Measurements from ENCODE around the gene OR6K6.

Gene OR6K6

GRCh38 chr1:158781104-158781503, 26.6 kb downstream of the OR6K6 start, which contains the start of gene OR6N2:
TSS of gene OR6N2 (minus strand) at chr1:158781204. CDS start at chr1:158777635, 3,569 bp downstream.
- in situ Hi-C loops (cut with HindIII; ENCODE audit: low pct_ligation_motif_present, low sequenced_read_pairs) = no loop called here
- Histone ChIP-seq H3K4me3 (ENCODE audit: low read depth, low read length) (no peak within 1 kb of the TSS), H3K36me3 (replicated peaks) (no peaks in the 10 kb centered on the region), H3K27me3 (replicated peaks) (no peaks in the 10 kb centered on the region), H3K27ac (no peak within 1 kb of the TSS)
- TF ChIP-seq CTCF (IDR thresholded peaks at IDR 0.05; ENCODE audit: low read depth, low read length, missing control alignments) = no peak
- no peak for DNase-seq

- DNase-seq = no peak
- H3K27ac ChIP-seq = no peak overlapping the region
Measured at GRCh38 chr1:158793604-158794003, 39.1 kb downstream of the OR6K6 start.

DNA sequence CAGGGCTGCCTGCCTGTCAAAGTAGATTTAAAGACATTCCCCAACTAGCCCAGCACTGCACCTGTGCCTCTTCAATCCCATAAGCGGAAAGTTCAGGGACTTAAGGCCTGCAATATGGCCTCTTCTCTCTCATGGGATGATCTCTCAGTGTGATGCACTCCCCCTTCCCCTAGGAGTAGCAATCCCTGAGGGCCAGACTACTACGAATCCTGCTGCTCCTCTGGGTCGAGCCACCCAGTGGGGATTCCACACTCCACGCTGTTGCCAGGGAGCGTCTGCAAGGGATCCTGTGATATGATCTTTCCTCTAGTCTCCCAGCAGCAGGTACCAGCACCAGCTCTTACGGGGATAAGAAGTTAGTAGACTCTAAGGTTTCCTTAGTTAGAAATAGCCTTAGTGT, 39.7 kb downstream of the OR6K6 start:
- no peaks in the 10 kb centered on the region for H3K27me3 ChIP-seq (replicated peaks)
- TF ChIP-seq CTCF (IDR thresholded peaks at IDR 0.05; ENCODE audit: low read depth, low read length, missing control alignments) = no peak
- H3K36me3 ChIP-seq (replicated peaks) = no peaks in the 10 kb centered on the region
- no peak overlapping the region for H3K4me3 ChIP-seq (ENCODE audit: low read depth, low read length)
- in situ Hi-C loops (cut with HindIII; ENCODE audit: low pct_ligation_motif_present, low sequenced_read_pairs) = no loop called here
- H3K27ac ChIP-seq = no peak overlapping the region
- no peak for DNase-seq

More at GRCh38 chr1:158793604-158794003, 39.1 kb downstream of the OR6K6 start:
- in situ Hi-C loops (cut with HindIII; ENCODE audit: low pct_ligation_motif_present, low sequenced_read_pairs) = no loop called here
- H3K4me3 ChIP-seq (ENCODE audit: low read depth, low read length) = no peak overlapping the region
- no peaks in the 10 kb centered on the region for H3K27me3 ChIP-seq (replicated peaks)
- no peak for TF ChIP-seq CTCF (IDR thresholded peaks at IDR 0.05; ENCODE audit: low read depth, low read length, missing control alignments)
- no peaks in the 10 kb centered on the region for H3K36me3 ChIP-seq (replicated peaks)

GRCh38 chr1:158798531-158798930, 44.0 kb downstream of the OR6K6 start:
- H3K36me3 ChIP-seq (replicated peaks) = no peaks in the 10 kb centered on the region
- H3K27me3 ChIP-seq (replicated peaks) = no peaks in the 10 kb centered on the region
- no peak for DNase-seq
- H3K27ac ChIP-seq = no peak overlapping the region
- no peak for TF ChIP-seq CTCF (IDR thresholded peaks at IDR 0.05; ENCODE audit: low read depth, low read length, missing control alignments)
- in situ Hi-C loops (cut with HindIII; ENCODE audit: low pct_ligation_motif_present, low sequenced_read_pairs) = no loop called here
- H3K4me3 ChIP-seq (ENCODE audit: low read depth, low read length) = no peak overlapping the region

GRCh38 chr1:158799689-158800088, 45.2 kb downstream of the OR6K6 start:
- in situ Hi-C loops (cut with HindIII; ENCODE audit: low pct_ligation_motif_present, low sequenced_read_pairs) = no loop called here
- no peak for TF ChIP-seq CTCF (IDR thresholded peaks at IDR 0.05; ENCODE audit: low read depth, low read length, missing control alignments)
- Histone ChIP-seq H3K27me3 (replicated peaks) (no peaks in the 10 kb centered on the region), H3K4me3 (ENCODE audit: low read depth, low read length) (no peak overlapping the region), H3K27ac (no peak overlapping the region), H3K36me3 (replicated peaks) (no peaks in the 10 kb centered on the region)
- DNase-seq = no peak

- Histone ChIP-seq H3K36me3 (replicated peaks) (no peaks in the 10 kb centered on the region), H3K27ac (no peak overlapping the region), H3K4me3 (ENCODE audit: low read depth, low read length) (no peak overlapping the region), H3K27me3 (replicated peaks) (no peaks in the 10 kb centered on the region)
- DNase-seq = no peak
- no peak for TF ChIP-seq CTCF (IDR thresholded peaks at IDR 0.05; ENCODE audit: low read depth, low read length, missing control alignments)
- in situ Hi-C loops (cut with HindIII; ENCODE audit: low pct_ligation_motif_present, low sequenced_read_pairs) = no loop called here
Measured at GRCh38 chr1:158800526-158800925, 46.0 kb downstream of the OR6K6 start.

Measured in brain microvascular endothelial cell (primary cell).